ENCODE results near the gene SUGCT. TPM values are rescaled to one million over a fixed set of nuclear protein-coding genes. Genes with fewer than 3 reads are reported as not detected.

Gene SUGCT
- total RNA-seq, 6 donors from 2014 or later = 1.4 to 3.1 (median 1.7) TPM; not detected in 1

DNA sequence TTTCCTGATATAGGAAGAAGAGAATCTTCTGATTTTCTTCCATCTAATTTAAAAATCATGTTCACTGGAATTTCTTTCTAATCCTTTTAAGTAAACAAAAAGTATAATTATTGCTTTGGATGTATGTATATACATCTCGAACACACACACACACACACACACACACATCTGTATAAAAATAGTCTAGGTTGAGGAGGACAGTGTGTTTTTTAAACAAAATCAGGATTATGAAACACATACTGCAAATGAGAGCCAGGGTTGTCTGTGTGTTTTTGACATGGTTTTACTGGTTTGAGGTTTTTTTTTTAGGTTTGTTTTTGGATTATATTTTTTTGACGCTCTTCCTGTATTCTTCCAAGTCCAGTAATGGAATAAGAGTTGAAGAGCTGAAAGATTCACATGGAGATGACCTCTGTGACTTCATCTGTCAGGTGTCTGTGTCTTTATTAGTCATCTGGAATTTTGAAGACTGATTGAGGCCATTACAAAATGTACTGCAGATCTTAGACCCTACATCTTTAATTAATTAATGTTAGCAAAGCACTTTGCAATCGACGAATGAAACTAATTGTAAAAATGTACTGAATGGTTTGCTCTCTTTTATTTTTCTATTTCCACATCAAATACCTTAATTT is 237.1 kb downstream of the SUGCT start:
- TF ChIP-seq, protein P1, sequence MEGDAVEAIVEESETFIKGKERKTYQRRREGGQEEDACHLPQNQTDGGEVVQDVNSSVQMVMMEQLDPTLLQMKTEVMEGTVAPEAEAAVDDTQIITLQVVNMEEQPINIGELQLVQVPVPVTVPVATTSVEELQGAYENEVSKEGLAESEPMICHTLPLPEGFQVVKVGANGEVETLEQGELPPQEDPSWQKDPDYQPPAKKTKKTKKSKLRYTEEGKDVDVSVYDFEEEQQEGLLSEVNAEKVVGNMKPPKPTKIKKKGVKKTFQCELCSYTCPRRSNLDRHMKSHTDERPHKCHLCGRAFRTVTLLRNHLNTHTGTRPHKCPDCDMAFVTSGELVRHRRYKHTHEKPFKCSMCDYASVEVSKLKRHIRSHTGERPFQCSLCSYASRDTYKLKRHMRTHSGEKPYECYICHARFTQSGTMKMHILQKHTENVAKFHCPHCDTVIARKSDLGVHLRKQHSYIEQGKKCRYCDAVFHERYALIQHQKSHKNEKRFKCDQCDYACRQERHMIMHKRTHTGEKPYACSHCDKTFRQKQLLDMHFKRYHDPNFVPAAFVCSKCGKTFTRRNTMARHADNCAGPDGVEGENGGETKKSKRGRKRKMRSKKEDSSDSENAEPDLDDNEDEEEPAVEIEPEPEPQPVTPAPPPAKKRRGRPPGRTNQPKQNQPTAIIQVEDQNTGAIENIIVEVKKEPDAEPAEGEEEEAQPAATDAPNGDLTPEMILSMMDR (IDR thresholded peaks at IDR 0.05) = no peak
- TF ChIP-seq POLR2AphosphoS5 (IDR thresholded peaks at IDR 0.05) (no peak), POLR2A (IDR thresholded peaks at IDR 0.05) (no peak), EP300 (IDR thresholded peaks at IDR 0.05) (no peak)
- Histone ChIP-seq H3K36me3 (no peaks in the 10 kb centered on the region), H3K27ac (no peak overlapping the region), H3K9me3 (no peaks in the 10 kb centered on the region), H3K27me3 (no peaks in the 10 kb centered on the region), H3K4me3 (no peak overlapping the region), H3K4me1 (no peaks in the 10 kb centered on the region)
- DNase-seq = no peak
- no peak for ATAC-seq (ENCODE audit: low FRiP score in 2 of 2)
- WGBS, 2 donors = 83 to 85% methylated on average over 4 of the region's 4 CpGs

DNA sequence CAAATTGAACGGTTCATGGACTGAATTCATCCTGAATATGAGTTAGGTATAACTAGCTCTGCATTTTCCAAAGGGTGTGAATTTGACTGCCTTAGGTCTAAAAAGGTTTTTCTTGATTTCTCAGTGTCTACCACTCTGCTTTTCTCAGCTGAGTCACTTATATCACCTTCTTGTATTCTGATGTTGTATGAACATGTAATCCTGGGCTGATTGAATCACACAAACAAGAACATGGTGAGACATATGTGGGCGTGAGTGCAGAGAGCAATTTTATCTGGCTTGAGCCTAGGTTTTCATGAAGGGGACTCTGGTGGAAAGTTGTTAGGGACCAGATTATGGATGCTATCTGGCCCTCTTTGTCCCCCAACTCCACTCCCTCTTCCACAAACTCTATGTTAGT is 239.8 kb downstream of the SUGCT start:
- Histone ChIP-seq H3K27me3 (no peaks in the 10 kb centered on the region), H3K4me3 (no peak overlapping the region), H3K27ac (no peak overlapping the region), H3K4me1 (no peaks in the 10 kb centered on the region), H3K36me3 (no peaks in the 10 kb centered on the region), H3K9me3 (no peaks in the 10 kb centered on the region)
- no peak for DNase-seq
- 82 to 93% methylated on average over 2 of the region's 2 CpGs for WGBS, 2 donors
- ATAC-seq (ENCODE audit: low FRiP score in 2 of 2) = no peak
- no peak for TF ChIP-seq POLR2AphosphoS5 (IDR thresholded peaks at IDR 0.05)
- no peak for TF ChIP-seq EP300 (IDR thresholded peaks at IDR 0.05)
- TF ChIP-seq, protein P1 (IDR thresholded peaks at IDR 0.05) = no peak
- no peak for TF ChIP-seq POLR2A (IDR thresholded peaks at IDR 0.05)

DNA sequence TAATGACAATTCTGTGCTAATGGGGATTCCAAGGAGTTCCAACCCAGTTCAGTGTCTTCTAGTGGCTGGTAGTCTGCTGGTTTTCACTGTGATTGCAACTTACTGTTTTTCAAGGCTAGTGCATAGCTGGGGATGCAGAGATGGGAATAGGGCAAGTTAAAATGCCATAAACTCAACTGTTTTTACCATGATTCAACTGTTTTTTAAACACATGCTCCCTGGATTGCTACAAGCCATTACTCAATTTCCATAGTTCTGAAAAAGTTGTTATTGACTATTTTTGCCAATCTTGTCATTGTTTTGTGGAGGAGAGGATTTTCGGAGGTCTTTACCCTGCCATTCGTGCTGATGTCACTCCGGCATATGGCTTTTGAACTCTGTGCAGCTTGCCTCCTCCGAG is 245.3 kb downstream of the SUGCT start:
- Histone ChIP-seq H3K27ac (no peak overlapping the region), H3K4me1 (no peaks in the 10 kb centered on the region), H3K27me3 (no peaks in the 10 kb centered on the region), H3K36me3 (no peaks in the 10 kb centered on the region), H3K9me3 (no peaks in the 10 kb centered on the region), H3K4me3 (no peak overlapping the region)
- ATAC-seq (ENCODE audit: low FRiP score in 2 of 2) = no peak
- TF ChIP-seq, protein P1 (IDR thresholded peaks at IDR 0.05) = no peak
- no peak for TF ChIP-seq EP300 (IDR thresholded peaks at IDR 0.05)
- no peak for TF ChIP-seq POLR2AphosphoS5 (IDR thresholded peaks at IDR 0.05)
- TF ChIP-seq POLR2A (IDR thresholded peaks at IDR 0.05) = no peak
- DNase-seq = no peak
- WGBS, 2 donors = 90 to 95% methylated on average over 4 of the region's 4 CpGs

DNA sequence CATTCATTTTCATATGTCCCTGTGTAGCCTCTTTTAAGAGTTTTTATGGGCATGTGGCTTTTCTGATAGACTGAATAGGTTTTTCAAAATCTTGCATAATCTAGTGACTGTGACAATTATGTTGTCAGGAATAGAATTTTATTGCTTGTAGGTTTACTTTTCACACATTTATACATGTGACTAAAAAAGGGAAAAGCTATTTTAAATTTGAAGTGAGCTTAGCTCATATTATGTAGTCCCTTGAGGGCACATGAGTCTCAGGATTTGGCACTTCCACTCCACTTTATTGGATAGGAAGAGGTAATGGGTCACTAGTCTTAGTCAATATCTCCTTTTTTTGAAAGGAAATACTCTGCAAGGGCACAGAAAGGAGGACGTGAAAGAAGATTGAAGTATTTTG is 247.3 kb downstream of the SUGCT start:
- TF ChIP-seq EP300 (IDR thresholded peaks at IDR 0.05) (no peak), POLR2A (IDR thresholded peaks at IDR 0.05) (no peak)
- H3K4me1 ChIP-seq = no peaks in the 10 kb centered on the region
- H3K4me3 ChIP-seq = no peak overlapping the region
- H3K9me3 ChIP-seq = no peaks in the 10 kb centered on the region
- no peaks in the 10 kb centered on the region for H3K27me3 ChIP-seq
- no peaks in the 10 kb centered on the region for H3K36me3 ChIP-seq
- no peak for ATAC-seq (ENCODE audit: low FRiP score in 2 of 2)
- no peak for DNase-seq
- WGBS, 2 donors = 58 to 59% methylated on average over 1 of the region's 1 CpG
- no peak overlapping the region for H3K27ac ChIP-seq

DNA sequence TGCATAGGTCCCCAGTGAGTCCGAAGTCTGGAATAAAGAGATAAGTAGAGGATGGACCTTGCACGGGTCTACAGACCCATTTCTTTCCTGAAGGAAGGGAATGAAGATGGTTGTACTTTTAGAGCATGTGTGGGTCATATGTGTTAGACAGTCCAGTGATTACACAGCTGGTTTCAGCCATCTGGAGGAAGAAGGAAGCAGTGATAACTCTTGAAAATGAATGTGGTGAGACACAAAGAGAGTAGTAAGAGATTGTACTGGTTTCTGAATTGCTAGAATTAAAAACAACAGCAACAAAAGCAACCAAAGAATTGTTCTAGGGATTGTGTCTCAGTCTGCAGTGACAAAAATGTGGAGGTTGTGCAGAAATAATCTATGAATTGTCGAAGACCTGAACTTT is 258.9 kb downstream of the SUGCT start:
- TF ChIP-seq, protein P1 (IDR thresholded peaks at IDR 0.05) = no peak
- TF ChIP-seq POLR2A (IDR thresholded peaks at IDR 0.05) (no peak), POLR2AphosphoS5 (IDR thresholded peaks at IDR 0.05) (no peak), EP300 (IDR thresholded peaks at IDR 0.05) (no peak)

More for the DNA sequence above, 258.9 kb downstream of the SUGCT start:
- no peaks in the 10 kb centered on the region for H3K4me1 ChIP-seq
- H3K27ac ChIP-seq = no peak overlapping the region
- H3K4me3 ChIP-seq = no peak overlapping the region
- ATAC-seq (ENCODE audit: low FRiP score in 2 of 2) = no peak
- 83 to 89% methylated on average over 3 of the region's 3 CpGs for WGBS, 2 donors
- H3K36me3 ChIP-seq = no peaks in the 10 kb centered on the region
- no peaks in the 10 kb centered on the region for H3K9me3 ChIP-seq
- DNase-seq = no peak
- no peaks in the 10 kb centered on the region for H3K27me3 ChIP-seq
